Esophagus muscularis mucosa (tissue), 4 donors: ENCODE measurements around the gene AHRR. TPM values are rescaled to one million over a fixed set of nuclear protein-coding genes. Genes with fewer than 3 reads are reported as not detected.
A peak's percentile ranks its signal among the peaks of the same experiment; 100 is the strongest.
"Not testable (repeated sequence)": the region's sequence is repeated elsewhere in the genome, so short reads cannot be mapped to it uniquely, and the experiment has no call there.

Experiments used
- DNase-seq: peaks from one replicate; pipeline ENCODE4 v3.0.0-alpha.2; 2017; ENCODE audit errors: extremely low spot score
- H3K27ac ChIP-seq, 4 donors: fragments of 200-600 bp; sonication (generic); replicated peaks in 1 of 4; 1 replicate in 3 of 4; 2 replicates in 1 of 4; pipeline ENCODE4 v1.5.1; 2016 to 2019; ENCODE audit warnings: mild to moderate bottlenecking in 1 of 4
- H3K27me3 ChIP-seq, 4 donors: fragments of 200-600 bp; sonication (generic); one replicate each; pipeline versions ENCODE4 v1.5.1 to v1.6.0; 2016 to 2019
- H3K36me3 ChIP-seq, 4 donors: fragments of 200-600 bp; sonication (generic); one replicate each; pipeline ENCODE4 v1.5.1; 2016 to 2019
- H3K4me1 ChIP-seq, 4 donors: fragments of 200-600 bp; sonication (generic); one replicate each; pipeline ENCODE4 v1.5.1; 2016 to 2019
- H3K4me3 ChIP-seq, 4 donors: fragments of 200-600 bp; sonication (generic); 1 replicate in 2 of 4; 2 replicates in 2 of 4; pipeline ENCODE4 v1.5.1; 2016 to 2019; ENCODE audit warnings: mild to moderate bottlenecking in 4 of 4, moderate library complexity in 1 of 4
- H3K9me3 ChIP-seq, 4 donors: fragments of 200-600 bp; sonication (generic); 1 replicate in 3 of 4; 2 replicates in 1 of 4; pipeline ENCODE4 v1.5.1; 2016 to 2019
- EP300 ChIP-seq: sonication (generic); formaldehyde crosslinking; IDR thresholded peaks from one replicate; pipeline ENCODE4 v1.6.1; 2017; ENCODE audit warnings: antibody characterized with exemption
- POLR2A ChIP-seq: fragments of 450-650 bp; IDR thresholded peaks from one replicate; pipeline ENCODE4 v1.6.1; 2017; ENCODE audit warnings: antibody characterized with exemption, moderate library complexity, mild to moderate bottlenecking, low read depth
- POLR2AphosphoS5 ChIP-seq, 2 donors: sonication (generic); formaldehyde crosslinking; IDR thresholded peaks; one replicate each; pipeline ENCODE4 v1.6.1; 2017; ENCODE audit warnings: antibody characterized with exemption in 2 of 2
- WGBS: methylation state at CpG from one replicate; pipeline ENCODE4 v1.1.5; 2018; 5-methylcytosine and 5-hydroxymethylcytosine counted together
- intact Hi-C: fragments of 100-400 bp; cut with DNase I; formaldehyde crosslinking; loops from one replicate; pipeline ENCODE4 v1.15.1; 2023
- total RNA-seq, 4 donors: library from RNA; depleted of rRNA; stranded (reverse); fragments of >200 nt; gene quantifications; one replicate each; pipeline versions ENCODE4 v1.1.0 to v1.2.1, GENCODE V29; 2016
- TF ChIP-seq, protein P1 (sequence below), 3 experiments: fragments of 200-600 bp in 2 of 3; fragments of 450-650 bp in 1 of 3; sonication (generic) in 2 of 3; IDR thresholded peaks; one replicate each; pipeline ENCODE4 v1.5.1; 2017 to 2019; ENCODE audit warnings: antibody characterized with exemption in 3 of 3, mild to moderate bottlenecking in 2 of 3, moderate library complexity in 1 of 3

The AHRR gene
- total RNA-seq, 4 donors from 2014 or later, result 0.33 to 5.5 (median 0.86) TPM

DNA sequence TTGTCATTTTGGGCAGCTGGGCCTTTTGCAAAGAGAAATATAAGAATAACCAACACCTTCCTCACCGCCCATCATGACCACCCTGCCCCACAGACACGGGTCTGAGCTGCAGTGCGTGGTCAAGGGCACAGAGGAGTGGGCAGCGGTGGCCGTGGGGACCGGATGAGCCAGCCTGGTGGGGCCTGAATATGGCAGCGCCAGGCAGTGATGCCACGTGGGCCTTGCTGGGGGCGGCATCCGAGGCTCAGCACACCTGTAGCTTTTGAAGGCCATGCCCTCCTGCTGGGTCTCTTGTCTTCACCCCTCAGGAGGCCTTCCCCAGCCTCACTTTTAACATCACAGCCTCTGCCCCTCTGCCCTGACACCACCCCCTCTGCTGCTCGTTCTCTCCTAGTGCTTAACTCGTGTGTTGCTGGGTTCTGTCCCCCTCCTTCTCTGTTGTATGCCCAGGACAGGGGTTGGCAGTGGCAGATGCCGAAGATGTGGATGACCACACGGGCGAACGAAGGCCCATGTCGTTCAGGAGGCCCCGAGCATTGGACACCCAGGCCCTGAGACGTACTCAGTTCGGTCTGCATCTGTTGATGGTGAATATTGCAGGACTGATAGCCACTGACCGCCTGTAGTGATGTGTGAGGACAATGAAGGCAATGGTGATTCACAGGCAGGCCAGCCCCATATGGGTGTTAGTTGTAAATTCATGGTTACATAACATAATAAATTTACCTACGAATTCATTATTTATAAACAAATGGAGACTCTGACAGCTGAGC is 46.0 kb downstream of the AHRR start:
- DNase-seq, result peak; percentile 62

DNA sequence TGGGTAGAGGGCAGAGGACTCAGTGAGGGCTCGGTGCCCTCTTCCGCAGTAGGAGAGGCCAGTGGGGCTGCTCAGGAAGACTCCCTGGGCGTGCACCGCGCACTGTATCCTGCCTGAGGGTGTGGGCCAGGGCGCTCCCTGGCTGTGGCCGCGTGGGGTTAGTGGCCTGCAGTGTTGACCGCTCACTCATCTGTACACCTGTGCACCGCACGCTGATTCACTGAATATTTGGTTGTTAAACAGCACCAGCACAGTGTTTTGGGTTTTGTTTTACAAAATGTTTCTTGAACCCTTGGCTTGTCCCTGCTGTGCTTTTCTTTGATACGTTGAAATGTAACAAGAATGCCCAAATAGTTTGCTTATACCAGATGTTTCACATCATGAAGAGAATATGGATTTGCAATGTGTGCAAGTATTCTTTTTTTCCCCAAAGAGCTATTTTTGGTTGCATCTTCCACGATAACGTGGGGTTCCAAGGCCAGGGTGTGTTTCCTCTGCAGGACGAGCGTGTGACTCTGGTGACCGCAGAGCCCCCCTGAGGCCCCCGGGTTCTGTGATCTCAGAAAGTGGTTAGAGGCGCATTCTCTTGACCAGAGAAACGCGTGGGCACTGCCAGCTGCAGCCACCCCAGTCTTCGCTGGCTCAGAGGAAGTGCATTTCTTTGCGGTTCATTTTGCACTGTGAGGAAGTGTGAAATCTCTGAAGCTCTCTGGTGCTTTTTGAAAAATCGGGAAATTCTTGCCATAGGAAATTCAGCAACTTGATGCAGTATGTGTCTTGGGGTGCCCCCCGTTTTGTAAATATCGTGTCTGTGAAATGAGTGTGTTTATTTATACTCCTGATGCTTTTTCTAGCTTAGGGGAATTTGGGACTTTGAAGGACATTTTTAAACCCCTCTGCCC is 46.9 kb downstream of the AHRR start:
- Histone ChIP-seq H3K4me1 (peaks cover 0 to 14% (median 5%) of the 10 kb centered on the region in 4 donors), H3K9me3 (peaks cover 0 to 19% (median 5%) of the 10 kb centered on the region in 4 donors), H3K4me3 (no peak overlapping the region), H3K27ac (no peak overlapping the region), H3K27me3 (peaks cover 0 to 8% (median 0%) of the 10 kb centered on the region in 4 donors), H3K36me3 (no peaks in the 10 kb centered on the region)
- peak; percentile 81 for DNase-seq
- WGBS, result 68% methylated on average over 26 of the region's 26 CpGs
- intact Hi-C loops, result no loop called here
- TF ChIP-seq POLR2A, result no peak
- no peak for TF ChIP-seq POLR2AphosphoS5 (IDR thresholded peaks at IDR 0.05)
- TF ChIP-seq EP300, result no peak
- TF ChIP-seq, protein P1, sequence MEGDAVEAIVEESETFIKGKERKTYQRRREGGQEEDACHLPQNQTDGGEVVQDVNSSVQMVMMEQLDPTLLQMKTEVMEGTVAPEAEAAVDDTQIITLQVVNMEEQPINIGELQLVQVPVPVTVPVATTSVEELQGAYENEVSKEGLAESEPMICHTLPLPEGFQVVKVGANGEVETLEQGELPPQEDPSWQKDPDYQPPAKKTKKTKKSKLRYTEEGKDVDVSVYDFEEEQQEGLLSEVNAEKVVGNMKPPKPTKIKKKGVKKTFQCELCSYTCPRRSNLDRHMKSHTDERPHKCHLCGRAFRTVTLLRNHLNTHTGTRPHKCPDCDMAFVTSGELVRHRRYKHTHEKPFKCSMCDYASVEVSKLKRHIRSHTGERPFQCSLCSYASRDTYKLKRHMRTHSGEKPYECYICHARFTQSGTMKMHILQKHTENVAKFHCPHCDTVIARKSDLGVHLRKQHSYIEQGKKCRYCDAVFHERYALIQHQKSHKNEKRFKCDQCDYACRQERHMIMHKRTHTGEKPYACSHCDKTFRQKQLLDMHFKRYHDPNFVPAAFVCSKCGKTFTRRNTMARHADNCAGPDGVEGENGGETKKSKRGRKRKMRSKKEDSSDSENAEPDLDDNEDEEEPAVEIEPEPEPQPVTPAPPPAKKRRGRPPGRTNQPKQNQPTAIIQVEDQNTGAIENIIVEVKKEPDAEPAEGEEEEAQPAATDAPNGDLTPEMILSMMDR (IDR thresholded peaks at IDR 0.05), result no peak

More for the DNA sequence above, 46.0 kb downstream of the AHRR start:
- Histone ChIP-seq H3K4me1 (peaks cover 0 to 5% (median 0%) of the 10 kb centered on the region in 4 donors), H3K36me3 (no peaks in the 10 kb centered on the region), H3K27me3 (no peaks in the 10 kb centered on the region), H3K9me3 (peaks cover 0 to 24% (median 5%) of the 10 kb centered on the region in 4 donors), H3K27ac (no peak overlapping the region), H3K4me3 (no peak overlapping the region)
- WGBS, result 87% methylated on average over 17 of the region's 22 CpGs
- TF ChIP-seq POLR2A (no peak), EP300 (no peak), POLR2AphosphoS5 (IDR thresholded peaks at IDR 0.05) (no peak)
- TF ChIP-seq, protein P1 (IDR thresholded peaks at IDR 0.05), result no peak
- intact Hi-C loops, result no loop called here

DNA sequence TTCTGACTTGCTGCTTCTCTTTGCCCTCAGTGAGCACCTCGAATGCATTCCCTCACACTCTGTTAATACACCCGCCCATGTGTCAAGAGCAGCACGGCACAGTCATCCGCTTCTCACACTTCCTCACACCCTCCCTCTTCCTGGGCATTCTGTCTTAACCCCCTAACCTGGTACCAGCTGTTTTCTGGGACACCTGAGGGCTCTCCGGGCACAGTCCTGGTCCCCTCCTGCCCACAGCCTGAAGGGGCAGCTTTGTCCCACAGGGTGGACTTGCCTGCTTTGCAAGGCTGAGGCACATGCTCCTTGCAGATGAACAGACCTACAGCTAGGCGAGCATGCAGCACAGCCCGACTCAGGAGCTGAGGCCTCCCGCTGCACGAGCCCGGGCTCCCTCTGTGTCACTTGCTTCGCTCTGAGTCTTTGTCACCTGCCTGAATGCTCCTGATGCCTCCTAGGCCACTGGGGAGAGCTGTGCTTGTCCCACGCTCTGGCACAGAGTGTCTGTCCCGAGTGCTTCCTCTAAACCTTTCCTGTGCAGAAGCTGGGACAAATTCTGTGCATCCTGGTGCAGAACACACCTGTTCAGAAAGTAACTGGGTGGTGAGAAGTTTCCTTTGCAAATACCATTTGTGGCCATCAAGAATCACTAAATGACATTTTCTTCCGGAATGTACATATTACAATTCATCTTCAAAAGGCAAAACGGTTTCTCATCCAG is 47.8 kb downstream of the AHRR start:
- Histone ChIP-seq H3K9me3 (peaks cover 0 to 10% (median 2%) of the 10 kb centered on the region in 4 donors), H3K36me3 (no peaks in the 10 kb centered on the region), H3K27ac (no peak overlapping the region), H3K4me3 (no peak overlapping the region), H3K27me3 (peaks cover 0 to 16% (median 2%) of the 10 kb centered on the region in 4 donors), H3K4me1 (peaks cover 5 to 23% (median 14%) of the 10 kb centered on the region in 4 donors)
- DNase-seq, result peak; percentile 91
- intact Hi-C loops, result no loop called here
- TF ChIP-seq POLR2A, result no peak
- TF ChIP-seq POLR2AphosphoS5 (IDR thresholded peaks at IDR 0.05), result no peak
- TF ChIP-seq, protein P1 (IDR thresholded peaks at IDR 0.05), result no peak
- 76% methylated on average over 15 of the region's 15 CpGs for WGBS

DNA sequence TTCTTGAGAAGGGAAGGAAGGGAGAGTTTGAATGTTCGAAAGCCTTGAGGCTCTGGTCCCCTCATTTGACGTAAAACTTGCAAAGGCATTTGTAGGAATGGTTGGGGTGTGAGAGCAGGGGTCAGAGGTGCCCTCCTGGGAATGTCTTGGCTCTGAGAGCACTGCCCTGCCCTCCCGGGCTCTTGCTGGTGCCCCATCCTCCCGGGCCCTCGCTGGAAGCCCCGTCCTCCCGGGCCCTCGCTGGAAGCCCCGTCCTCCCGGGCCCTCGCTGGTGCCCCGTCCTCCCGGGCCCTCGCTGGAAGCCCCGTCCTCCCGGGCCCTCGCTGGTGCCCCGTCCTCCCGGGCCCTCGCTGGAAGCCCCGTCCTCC is 48.3 kb downstream of the AHRR start:
- intact Hi-C loops, H3K36me3 ChIP-seq, H3K4me3 ChIP-seq, H3K9me3 ChIP-seq, H3K27ac ChIP-seq: not testable (repeated sequence)
- peaks cover 5 to 26% (median 16%) of the 10 kb centered on the region in 4 donors for H3K4me1 ChIP-seq
- peak; percentile 88 for DNase-seq
- WGBS, result 91% methylated on average over 20 of the region's 21 CpGs
- peaks cover 0 to 22% (median 4%) of the 10 kb centered on the region in 4 donors for H3K27me3 ChIP-seq
